IMR-90 (cell line): ENCODE measurements around the gene SLC26A11. TPM values are rescaled to one million over a fixed set of nuclear protein-coding genes. Genes with fewer than 3 reads are reported as not detected.

Experiments
- ATAC-seq: fragments of 200-7000 bp; cut with Tn5 transposase; 2 replicates; pipeline ENCODE4 v1.9.1; 2020; ENCODE audit warnings: low read depth, mild to moderate bottlenecking, moderate library complexity
- BruUV-seq: library from RNA; stranded (reverse); fragments of 400-500 nt; replicated peaks from 2 replicates; lab custom pipeline; 2021; lab: Mats Ljungman, UMichigan
- CTCF ChIA-PET: fragments of 300-600 bp; formaldehyde crosslinking; extraction: SDS; loops from one replicate; lab custom pipeline; 2021; ENCODE audit warnings: antibody characterized with exemption; lab: Yijun Ruan, JAX
- POLR2A ChIA-PET: fragments of 300-600 bp; sonication (Branson Sonifier 250); formaldehyde crosslinking; loops from one replicate; lab custom pipeline; 2022; ENCODE audit warnings: antibody characterized with exemption; ENCODE audit not compliant: unreplicated experiment; lab: Charles Lee
- DNase-seq: peaks from one replicate; pipeline ENCODE4 v3.0.0; 2013
- H2AFZ ChIP-seq: replicated peaks from 2 replicates; pipeline ENCODE3; 2013; ENCODE audit warnings: low read length, mild to moderate bottlenecking; ENCODE audit not compliant: poor library complexity
- H2AK5ac ChIP-seq: 2 replicates; pipeline ENCODE4 v1.6.1; 2013; ENCODE audit warnings: low read depth, low read length, inconsistent platforms
- H2AK9ac ChIP-seq: replicated peaks from 2 replicates; pipeline ENCODE3; 2013; ENCODE audit warnings: mild to moderate bottlenecking, low read depth, low read length, moderate library complexity; ENCODE audit not compliant: poor library complexity
- H2BK120ac ChIP-seq: 2 replicates; pipeline ENCODE4 v1.6.1; 2013; ENCODE audit warnings: low read depth, low read length, inconsistent platforms
- H2BK15ac ChIP-seq: 3 replicates; pipeline ENCODE4 v1.6.1; 2013; ENCODE audit warnings: low read depth, low read length, inconsistent platforms
- H2BK20ac ChIP-seq: 2 replicates; pipeline ENCODE4 v1.6.1; 2013; ENCODE audit warnings: low read depth, mild to moderate bottlenecking, inconsistent platforms, low read length, moderate library complexity
- H2BK5ac ChIP-seq: 2 replicates; pipeline ENCODE4 v1.6.1; 2013; ENCODE audit warnings: mild to moderate bottlenecking, low read depth, low read length, inconsistent platforms; ENCODE audit not compliant: poor library complexity, severe bottlenecking
- H3K14ac ChIP-seq: replicated peaks from 2 replicates; pipeline ENCODE4 v1.6.1; 2013; ENCODE audit warnings: low read depth, low read length, inconsistent platforms
- H3K18ac ChIP-seq: 2 replicates; pipeline ENCODE4 v1.6.1; 2013; ENCODE audit warnings: low read depth, low read length, control low read depth
- H3K23ac ChIP-seq: 2 replicates; pipeline ENCODE4 v1.6.1; 2013; ENCODE audit warnings: low read depth, low read length, inconsistent platforms
- H3K27ac ChIP-seq: 2 replicates; pipeline ENCODE4 v1.5.1; 2013; ENCODE audit warnings: mild to moderate bottlenecking, control low read depth, low read length; ENCODE audit not compliant: insufficient read depth
- H3K27me3 ChIP-seq: 2 replicates; pipeline ENCODE4 v1.6.1; 2013; ENCODE audit warnings: low read length; ENCODE audit not compliant: control insufficient read depth, insufficient read depth
- H3K36me3 ChIP-seq: 2 replicates; pipeline ENCODE4 v1.6.1; 2013; ENCODE audit warnings: low read length, mixed read lengths; ENCODE audit not compliant: control insufficient read depth, insufficient read depth
- H3K4ac ChIP-seq: 2 replicates; pipeline ENCODE4 v1.6.1; 2013; ENCODE audit warnings: low read depth, low read length, inconsistent platforms
- H3K4me1 ChIP-seq: 2 replicates; pipeline ENCODE4 v1.6.1; 2013; ENCODE audit warnings: low read length, mixed read lengths; ENCODE audit not compliant: control insufficient read depth, insufficient read depth
- H3K4me2 ChIP-seq: 2 replicates; pipeline ENCODE4 v1.6.1; 2013; ENCODE audit warnings: low read depth, mild to moderate bottlenecking, control low read depth, low read length, moderate library complexity
- H3K4me3 ChIP-seq: 2 replicates; pipeline ENCODE4 v1.5.1; 2013; ENCODE audit warnings: low read depth, mild to moderate bottlenecking, control low read depth, low read length, moderate library complexity; ENCODE audit not compliant: insufficient read depth
- H3K56ac ChIP-seq: 2 replicates; pipeline ENCODE4 v1.6.1; 2013; ENCODE audit warnings: low read length, inconsistent platforms; ENCODE audit not compliant: insufficient read depth; ENCODE audit errors: extremely low read depth
- H3K79me1 ChIP-seq, 2 experiments: 2 replicates each; pipeline ENCODE4 v1.6.1; 2013; ENCODE audit warnings: low read length in 2 of 2, inconsistent platforms in 1 of 2, low read depth in 1 of 2
- H3K9ac ChIP-seq: 2 replicates; pipeline ENCODE4 v1.6.1; 2013; ENCODE audit warnings: low read depth, low read length, control low read depth
- H3K9me1 ChIP-seq: 2 replicates; pipeline ENCODE4 v1.6.1; 2013; ENCODE audit warnings: low read length, inconsistent platforms; ENCODE audit not compliant: insufficient read depth
- H3K9me3 ChIP-seq: 2 replicates; pipeline ENCODE4 v1.6.1; 2013; ENCODE audit warnings: low read length; ENCODE audit not compliant: control insufficient read depth, insufficient read depth
- H4K20me1 ChIP-seq: 2 replicates; pipeline ENCODE4 v1.6.1; 2013; ENCODE audit warnings: low read length, inconsistent platforms; ENCODE audit not compliant: insufficient read depth
- H4K5ac ChIP-seq: 2 replicates; pipeline ENCODE4 v1.6.1; 2013; ENCODE audit warnings: mild to moderate bottlenecking, low read depth, low read length, control low read depth
- H4K8ac ChIP-seq, 2 experiments: 2 replicates each; pipeline ENCODE4 v1.6.1; 2013; ENCODE audit warnings: low read depth in 2 of 2, low read length in 2 of 2, control low read depth in 1 of 2, inconsistent platforms in 1 of 2
- H4K91ac ChIP-seq: 2 replicates; pipeline ENCODE4 v1.6.1; 2013; ENCODE audit warnings: low read depth, low read length, inconsistent platforms; ENCODE audit not compliant: insufficient read depth
- CEBPB ChIP-seq: IDR thresholded peaks from 2 replicates; pipeline ENCODE4 v1.6.1; 2012; ENCODE audit warnings: low read depth, low read length, improper control_type of control experiment
- CHD1 ChIP-seq: IDR thresholded peaks from 2 replicates; pipeline ENCODE4 v1.6.1; 2012; ENCODE audit warnings: low read depth, low read length, improper control_type of control experiment
- MAZ ChIP-seq: IDR thresholded peaks from 2 replicates; pipeline ENCODE4 v1.6.1; 2012; ENCODE audit warnings: low read depth, mild to moderate bottlenecking, low read length, improper control_type of control experiment, moderate library complexity, borderline replicate concordance
- NFE2L2 ChIP-seq: fragments of 150-350 bp; IDR thresholded peaks from 2 replicates; pipeline ENCODE4 v1.6.1; 2016; ENCODE audit warnings: low read depth, mild to moderate bottlenecking, low read length
- RAD21 ChIP-seq: IDR thresholded peaks from 2 replicates; pipeline ENCODE4 v1.6.1; 2012; ENCODE audit warnings: low read length, improper control_type of control experiment
- RCOR1 ChIP-seq: IDR thresholded peaks from 2 replicates; pipeline ENCODE4 v1.6.1; 2012; ENCODE audit warnings: mild to moderate bottlenecking, low read length, improper control_type of control experiment; ENCODE audit not compliant: insufficient replicate concordance
- RFX5 ChIP-seq: IDR thresholded peaks from 2 replicates; pipeline ENCODE4 v1.8.0; 2012; ENCODE audit warnings: low read depth, mild to moderate bottlenecking, low read length, moderate library complexity
- SMC3 ChIP-seq: fragments of 150-350 bp; IDR thresholded peaks from 2 replicates; pipeline ENCODE4 v1.6.1; 2016; ENCODE audit warnings: low read depth, mild to moderate bottlenecking, antibody characterized with exemption, low read length, moderate library complexity
- WGBS, 2 experiments: methylation state at CpG; one replicate each; pipeline versions ENCODE4 v1.1.5 to v1.1.7; 2013; ENCODE audit warnings: missing lambda C conversion rate in 2 of 2; ENCODE audit not compliant: insufficient read length in 1 of 2; ENCODE audit errors: extremely low coverage in 2 of 2; 5-methylcytosine and 5-hydroxymethylcytosine counted together
- dilution Hi-C: fragments of 300-500 bp; cut with HindIII; formaldehyde crosslinking; loops from one replicate; pipeline ENCODE4 v1.14.3; 2018; ENCODE audit warnings: low sequenced_read_pairs; ENCODE audit not compliant: unreplicated experiment
- in situ Hi-C: fragments of 300-500 bp; cut with MboI; formaldehyde crosslinking; loops from 3 replicates; pipeline ENCODE4 v1.14.3; 2019; ENCODE audit warnings: low sequenced_read_pairs, inconsistent platforms, mixed read lengths
- intact Hi-C: fragments of 100-400 bp; cut with micrococcal nuclease; formaldehyde crosslinking; loops from 2 replicates; pipeline ENCODE4 v1.10.0; 2022
- polyA plus RNA-seq, 3 experiments: library from polyadenylated mRNA; depleted of rRNA; stranded (reverse); fragments of >200 nt; gene quantifications; 2 replicates each; pipeline ENCODE4 v1.2.3, GENCODE V29; 2012; ENCODE audit warnings: low replicate concordance in 1 of 3
- total RNA-seq: library from RNA; depleted of rRNA; stranded (reverse); fragments of >200 nt; gene quantifications from 2 replicates; pipeline ENCODE4 v1.2.3, GENCODE V29; 2012
- TF ChIP-seq, protein P1 (sequence below): conservative IDR thresholded peaks from 2 replicates; pipeline ENCODE4 v1.5.1; 2012; ENCODE audit warnings: mild to moderate bottlenecking, low read depth, low read length, improper control_type of control experiment
- TF ChIP-seq, protein P2 (sequence below): fragments of 150-350 bp; IDR thresholded peaks from 2 replicates; pipeline ENCODE4 v1.6.1; 2016; ENCODE audit warnings: low read depth, mild to moderate bottlenecking, low read length, moderate library complexity, borderline replicate concordance

The SLC26A11 gene
- total and polyA plus RNA-seq, 2 of the 4 experiments (the other 2 are of a cell fraction): 3.2 to 15.6 TPM

DNA sequence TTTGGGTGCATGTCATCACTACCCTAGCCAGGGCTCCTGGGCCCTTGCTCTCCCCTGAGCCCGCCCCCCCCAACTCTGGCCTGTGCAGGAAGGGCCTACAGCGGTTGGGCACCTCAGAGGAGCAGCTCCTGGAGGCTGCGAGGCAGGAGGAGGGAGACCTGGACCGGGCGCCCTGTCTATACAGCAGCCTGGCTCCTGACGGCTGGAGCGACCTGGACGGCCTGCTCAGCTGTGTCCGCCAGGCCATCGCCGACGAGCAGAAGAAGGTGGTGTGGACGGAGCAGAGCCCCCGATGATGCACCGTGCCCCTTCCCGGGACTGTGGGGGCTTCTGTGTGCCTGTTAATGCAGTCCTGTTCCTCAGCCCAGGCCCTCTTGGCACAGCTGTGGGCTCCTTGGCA is 12.2 kb upstream of the SLC26A11 start:
- no peak for DNase-seq
- H4K5ac ChIP-seq: no peak overlapping the region
- H3K4me1 ChIP-seq: no peaks in the 10 kb centered on the region
- H2BK120ac ChIP-seq: no peak overlapping the region
- H2AK5ac ChIP-seq: no peak overlapping the region
- H3K4me3 ChIP-seq: no peak overlapping the region
- no peak overlapping the region for H3K23ac ChIP-seq
- no TSS peak for BruUV-seq
- no peak for ATAC-seq
- H3K27me3 ChIP-seq: no peaks in the 10 kb centered on the region
- no peaks in the 10 kb centered on the region for H3K9me3 ChIP-seq
- dilution Hi-C loops (no loop called here), in situ Hi-C loops (no loop called here), intact Hi-C loops (no loop called here)
- CTCF ChIA-PET: no interaction called here
- POLR2A ChIA-PET: no interaction called here
- no peak overlapping the region for H3K4ac ChIP-seq
- H3K56ac ChIP-seq: no peak overlapping the region
- peaks cover 44% of the 10 kb centered on the region for H3K36me3 ChIP-seq
- no peaks in the 10 kb centered on the region for H3K79me1 ChIP-seq
- no peak overlapping the region for H3K18ac ChIP-seq
- H2AK9ac ChIP-seq: no peak overlapping the region
- H3K14ac ChIP-seq: no peak overlapping the region
- H4K91ac ChIP-seq: no peak overlapping the region
- no peak overlapping the region for H4K8ac ChIP-seq
- no peak overlapping the region for H2BK5ac ChIP-seq
- no peak overlapping the region for H3K27ac ChIP-seq
- H3K4me2 ChIP-seq: no peak overlapping the region
- H2BK15ac ChIP-seq: no peak overlapping the region
- 95% methylated on average over 10 of the region's 16 CpGs; no CpG with 5 or more reads in 1 of the 2 experiments for WGBS, 2 experiments
- no peaks in the 10 kb centered on the region; the same call in none of the 2 replicates for H4K20me1 ChIP-seq
- H3K9ac ChIP-seq: no peak overlapping the region
- H2BK20ac ChIP-seq: no peak overlapping the region
- H3K9me1 ChIP-seq: peaks cover 5% of the 10 kb centered on the region; the same call in 1 of the 2 replicates
- no peak overlapping the region for H2AFZ ChIP-seq
- TF ChIP-seq MAZ: no peak
- no peak for TF ChIP-seq CEBPB
- TF ChIP-seq SMC3: no peak
- TF ChIP-seq RAD21: no peak
- TF ChIP-seq, protein P1, sequence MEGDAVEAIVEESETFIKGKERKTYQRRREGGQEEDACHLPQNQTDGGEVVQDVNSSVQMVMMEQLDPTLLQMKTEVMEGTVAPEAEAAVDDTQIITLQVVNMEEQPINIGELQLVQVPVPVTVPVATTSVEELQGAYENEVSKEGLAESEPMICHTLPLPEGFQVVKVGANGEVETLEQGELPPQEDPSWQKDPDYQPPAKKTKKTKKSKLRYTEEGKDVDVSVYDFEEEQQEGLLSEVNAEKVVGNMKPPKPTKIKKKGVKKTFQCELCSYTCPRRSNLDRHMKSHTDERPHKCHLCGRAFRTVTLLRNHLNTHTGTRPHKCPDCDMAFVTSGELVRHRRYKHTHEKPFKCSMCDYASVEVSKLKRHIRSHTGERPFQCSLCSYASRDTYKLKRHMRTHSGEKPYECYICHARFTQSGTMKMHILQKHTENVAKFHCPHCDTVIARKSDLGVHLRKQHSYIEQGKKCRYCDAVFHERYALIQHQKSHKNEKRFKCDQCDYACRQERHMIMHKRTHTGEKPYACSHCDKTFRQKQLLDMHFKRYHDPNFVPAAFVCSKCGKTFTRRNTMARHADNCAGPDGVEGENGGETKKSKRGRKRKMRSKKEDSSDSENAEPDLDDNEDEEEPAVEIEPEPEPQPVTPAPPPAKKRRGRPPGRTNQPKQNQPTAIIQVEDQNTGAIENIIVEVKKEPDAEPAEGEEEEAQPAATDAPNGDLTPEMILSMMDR: no peak
- no peak for TF ChIP-seq CHD1
- TF ChIP-seq, protein P2, sequence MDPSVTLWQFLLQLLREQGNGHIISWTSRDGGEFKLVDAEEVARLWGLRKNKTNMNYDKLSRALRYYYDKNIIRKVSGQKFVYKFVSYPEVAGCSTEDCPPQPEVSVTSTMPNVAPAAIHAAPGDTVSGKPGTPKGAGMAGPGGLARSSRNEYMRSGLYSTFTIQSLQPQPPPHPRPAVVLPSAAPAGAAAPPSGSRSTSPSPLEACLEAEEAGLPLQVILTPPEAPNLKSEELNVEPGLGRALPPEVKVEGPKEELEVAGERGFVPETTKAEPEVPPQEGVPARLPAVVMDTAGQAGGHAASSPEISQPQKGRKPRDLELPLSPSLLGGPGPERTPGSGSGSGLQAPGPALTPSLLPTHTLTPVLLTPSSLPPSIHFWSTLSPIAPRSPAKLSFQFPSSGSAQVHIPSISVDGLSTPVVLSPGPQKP: no peak
- TF ChIP-seq NFE2L2: no peak
- TF ChIP-seq RFX5: no peak
- no peak for TF ChIP-seq RCOR1
